Glomerular visceral epithelial cell (primary cell): ENCODE measurements around the gene SLC25A45.

Source experiments
- DNase-seq: peaks from one replicate; pipeline ENCODE4 v3.0.0-alpha.2; 2016; ENCODE audit errors: extremely low spot score

Gene SLC25A45

DNA sequence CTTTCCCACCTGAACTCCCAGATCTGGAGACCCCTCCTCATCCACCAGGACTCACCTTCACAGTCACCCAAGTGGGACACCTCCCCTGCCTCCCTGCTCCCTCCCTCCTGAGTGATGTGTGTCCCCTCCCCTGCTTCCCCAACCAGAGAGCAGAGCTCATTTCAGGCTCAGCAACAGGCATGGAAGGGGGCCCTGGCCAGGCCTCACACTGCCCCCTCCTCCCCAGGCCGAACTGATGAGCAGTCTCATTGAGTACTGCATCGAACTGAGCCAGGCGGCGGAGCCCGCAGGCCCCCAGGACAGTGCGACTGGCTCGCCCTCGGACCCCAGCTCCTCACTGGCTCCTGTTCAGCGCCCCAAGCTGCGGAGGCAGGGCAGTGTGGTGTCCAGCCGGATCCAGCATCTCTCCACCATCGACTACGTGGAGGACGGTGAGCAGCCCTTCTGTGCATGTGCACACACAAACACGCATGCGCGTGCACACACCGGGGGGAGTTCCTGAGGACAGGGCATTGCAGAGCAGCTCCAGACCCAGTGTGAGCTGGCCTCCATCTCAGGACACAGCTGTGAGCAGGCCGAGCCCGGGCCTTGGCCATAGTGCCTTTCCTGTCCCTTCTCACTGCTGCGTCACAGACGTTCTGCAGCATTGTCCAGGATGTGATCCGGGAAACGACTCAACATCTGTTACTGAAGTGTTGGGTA is 22.3 kb upstream of the SLC25A45 start:
- DNase-seq = no peak

DNA sequence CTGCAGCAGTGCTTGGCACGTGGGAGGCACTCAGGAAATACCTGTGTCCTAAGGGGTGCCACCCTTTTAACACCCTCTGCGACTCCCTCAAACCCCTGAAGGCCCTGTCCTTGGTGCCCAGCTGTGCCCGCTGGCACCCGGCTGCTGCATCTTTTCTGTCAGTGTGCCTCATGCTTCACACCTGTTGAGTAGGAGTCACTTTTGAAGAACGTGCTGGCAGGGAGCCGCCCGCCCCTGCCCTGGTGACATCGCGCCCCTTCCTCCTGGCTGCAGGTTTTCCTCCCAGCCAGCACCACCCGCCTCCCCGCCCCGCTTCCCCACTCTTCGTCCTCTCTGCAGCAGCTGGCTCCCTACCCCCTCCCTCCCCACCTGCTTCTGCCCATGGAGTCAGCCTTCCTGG is 21.8 kb upstream of the SLC25A45 start:
- DNase-seq = no peak

DNA sequence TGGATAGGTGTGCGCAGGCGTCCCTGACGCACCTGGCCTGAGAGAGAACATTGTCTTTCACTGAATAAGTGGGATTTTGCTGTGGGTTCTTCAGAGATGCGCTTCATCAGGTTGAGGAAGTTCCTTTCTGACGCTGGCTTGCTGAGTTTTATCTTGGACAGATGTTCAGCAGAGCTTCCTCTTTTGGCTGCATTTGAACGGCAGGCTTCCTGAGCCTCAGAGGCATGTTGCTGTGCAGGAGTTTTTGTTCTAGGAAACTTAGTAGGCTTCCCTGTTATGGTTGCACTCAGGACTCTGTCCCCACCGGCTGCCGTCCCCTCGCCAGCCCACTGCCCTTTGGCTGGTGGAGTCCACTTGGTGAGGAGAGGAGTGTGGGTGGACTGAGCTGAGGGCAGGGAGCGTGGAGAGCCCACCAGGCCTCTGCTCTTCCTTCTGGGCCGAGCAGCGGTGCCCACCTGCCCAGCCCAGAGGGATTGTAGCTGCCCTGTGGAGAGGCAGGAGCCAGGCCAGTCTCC is 21.2 kb upstream of the SLC25A45 start:
- no peak for DNase-seq

DNA sequence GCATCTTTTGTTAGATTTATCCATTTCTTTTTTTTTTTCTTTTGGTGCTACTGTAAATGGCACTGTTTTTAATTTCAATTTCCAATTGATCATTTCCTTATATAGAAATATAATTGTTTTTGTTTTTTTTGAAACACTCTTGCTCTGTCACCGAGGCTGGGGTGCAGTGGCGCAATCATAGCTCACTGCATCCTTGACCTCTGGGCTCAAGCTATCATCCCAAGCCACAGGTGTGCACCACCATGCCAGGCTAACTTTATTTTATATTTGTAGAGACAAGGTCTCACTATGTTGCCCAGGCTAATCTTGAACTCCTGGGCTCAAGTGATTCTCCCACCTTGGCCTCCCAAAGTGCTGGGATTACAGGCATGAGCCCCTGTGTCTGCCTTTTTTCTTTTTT is 20.3 kb upstream of the SLC25A45 start:
- DNase-seq = no peak

DNA sequence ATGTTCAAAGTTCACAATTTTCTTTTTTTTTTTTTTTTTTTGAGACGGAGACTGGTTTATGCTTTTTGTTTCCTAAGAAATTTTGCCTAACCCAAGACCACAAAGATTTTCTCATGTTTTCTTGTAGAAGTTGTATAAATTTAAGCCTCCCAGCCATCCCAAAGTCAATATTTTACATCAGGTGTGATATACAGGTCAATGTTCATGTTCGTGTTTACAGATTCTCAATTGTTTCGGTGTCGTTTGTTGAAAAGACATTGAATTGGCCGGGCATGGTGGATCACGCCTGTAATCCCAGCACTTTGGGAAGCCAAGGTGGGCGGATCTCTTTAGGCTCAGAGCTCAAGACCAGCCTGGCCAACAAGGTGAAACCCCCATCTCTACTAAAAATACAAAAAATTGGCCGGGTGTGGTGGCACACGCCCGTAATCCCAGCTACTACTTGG is 19.4 kb upstream of the SLC25A45 start:
- DNase-seq = no peak

DNA sequence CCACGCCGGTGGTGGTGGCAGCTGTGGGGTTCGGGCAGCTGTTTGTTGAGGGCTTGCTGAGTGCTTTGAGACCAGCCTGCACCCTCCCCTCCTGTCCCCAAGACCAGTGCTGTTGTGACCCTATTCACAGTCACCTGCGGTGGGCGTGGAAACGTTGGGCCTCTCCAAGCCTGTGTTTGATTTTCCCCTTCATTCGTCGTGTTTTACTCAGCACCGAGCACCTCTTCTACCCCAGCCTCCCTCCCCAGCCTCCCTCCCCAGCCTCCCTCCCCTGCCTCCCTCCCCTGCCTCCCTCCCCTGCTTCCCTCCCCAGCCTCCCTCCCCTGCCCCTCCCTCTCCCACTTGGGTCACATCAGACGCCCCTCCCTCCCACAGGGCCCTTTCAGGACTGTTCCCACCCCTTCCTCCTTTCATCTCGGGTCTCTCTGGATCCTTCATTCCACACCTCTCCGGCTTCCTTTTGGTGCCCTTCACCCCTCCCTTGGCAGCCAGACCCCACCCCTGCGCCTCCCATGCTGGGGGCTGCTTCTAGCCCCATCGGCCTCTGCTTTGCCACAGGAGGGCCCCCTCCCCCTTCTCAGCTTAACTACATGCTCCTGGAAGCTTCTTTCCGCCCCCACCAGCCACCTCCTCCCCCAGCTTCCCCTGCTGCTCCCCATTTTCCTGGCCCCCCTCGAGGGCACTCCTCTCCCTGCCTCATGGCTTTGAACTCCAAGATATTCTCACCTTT is 18.8 kb upstream of the SLC25A45 start:
- no peak for DNase-seq

DNA sequence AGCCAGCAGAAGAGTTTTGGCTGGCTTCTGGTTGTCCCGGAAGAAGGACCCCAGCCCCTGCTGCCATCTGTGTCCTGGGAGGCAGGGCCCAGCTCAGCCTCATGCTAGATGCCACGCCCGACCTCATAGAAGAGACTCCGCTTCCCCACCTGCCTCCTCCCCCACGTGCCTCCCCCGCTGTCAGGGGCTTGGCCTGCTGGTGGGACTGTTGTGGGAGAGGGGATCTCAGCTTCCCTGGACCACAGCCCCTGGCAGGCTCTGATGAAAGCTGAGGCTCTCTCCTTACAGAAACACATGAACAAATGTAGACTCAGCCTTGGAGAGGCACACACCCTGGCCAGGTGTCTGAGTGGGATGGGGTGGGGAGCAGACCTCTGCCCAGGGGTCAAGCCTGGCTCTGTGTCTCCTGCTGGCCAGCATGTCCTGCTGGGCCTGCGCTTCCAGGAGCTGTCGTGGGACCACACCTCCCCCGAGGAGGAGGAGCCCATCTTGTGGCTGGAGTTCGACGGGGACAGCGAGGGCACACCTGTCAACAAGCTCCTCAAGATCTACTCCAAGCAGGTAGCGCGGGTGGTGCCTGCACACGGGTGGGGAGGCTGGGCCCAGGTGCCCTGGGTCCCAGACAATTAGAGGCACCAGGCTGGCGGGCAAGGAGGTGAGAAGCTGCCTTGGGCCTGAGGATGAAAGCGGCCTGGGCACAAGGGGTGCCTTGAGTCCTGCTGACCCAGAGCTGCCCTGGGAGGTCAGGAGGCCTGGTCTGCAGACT is 18.0 kb upstream of the SLC25A45 start:
- no peak for DNase-seq

DNA sequence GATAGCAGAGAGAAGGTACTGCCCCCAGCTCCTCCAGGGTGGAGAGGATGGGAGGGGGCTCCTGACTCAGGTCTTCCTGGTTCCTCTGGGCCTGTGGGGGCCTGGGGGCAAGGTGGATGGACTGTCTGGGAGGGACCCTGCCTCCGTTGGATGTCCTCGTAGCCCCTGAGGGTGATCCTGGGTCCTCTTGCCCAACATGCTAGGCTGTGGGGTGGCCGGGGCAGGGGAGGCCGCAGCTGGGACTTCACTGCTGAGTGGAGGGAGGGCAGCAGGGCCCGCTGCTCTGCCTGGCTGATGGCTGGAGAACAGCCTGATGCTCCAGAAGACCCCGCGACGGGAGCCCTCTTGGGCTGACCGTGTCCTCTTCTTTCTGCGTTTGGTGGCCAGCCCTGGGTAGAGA is 17.4 kb upstream of the SLC25A45 start:
- no peak for DNase-seq

DNA sequence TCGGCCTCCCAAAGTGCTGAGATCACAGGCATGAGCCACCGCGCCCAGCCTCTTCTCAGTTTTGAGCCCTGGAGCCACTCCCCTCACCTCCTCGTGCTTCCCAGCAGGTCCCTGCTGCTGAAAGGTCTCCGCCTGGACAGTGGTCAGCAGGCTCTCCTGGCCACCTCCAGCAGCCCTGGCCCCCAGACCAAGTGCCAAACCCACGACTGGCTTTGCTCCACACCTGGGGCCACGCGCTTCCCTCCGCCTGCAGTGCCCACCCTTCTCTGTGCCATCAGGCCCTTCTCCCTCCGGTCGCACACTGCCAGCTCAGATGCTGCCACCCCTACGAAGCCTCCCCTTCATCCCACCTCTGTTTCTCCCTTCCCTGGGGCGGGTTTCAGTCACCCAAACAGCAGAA is 16.8 kb upstream of the SLC25A45 start:
- no peak for DNase-seq

DNA sequence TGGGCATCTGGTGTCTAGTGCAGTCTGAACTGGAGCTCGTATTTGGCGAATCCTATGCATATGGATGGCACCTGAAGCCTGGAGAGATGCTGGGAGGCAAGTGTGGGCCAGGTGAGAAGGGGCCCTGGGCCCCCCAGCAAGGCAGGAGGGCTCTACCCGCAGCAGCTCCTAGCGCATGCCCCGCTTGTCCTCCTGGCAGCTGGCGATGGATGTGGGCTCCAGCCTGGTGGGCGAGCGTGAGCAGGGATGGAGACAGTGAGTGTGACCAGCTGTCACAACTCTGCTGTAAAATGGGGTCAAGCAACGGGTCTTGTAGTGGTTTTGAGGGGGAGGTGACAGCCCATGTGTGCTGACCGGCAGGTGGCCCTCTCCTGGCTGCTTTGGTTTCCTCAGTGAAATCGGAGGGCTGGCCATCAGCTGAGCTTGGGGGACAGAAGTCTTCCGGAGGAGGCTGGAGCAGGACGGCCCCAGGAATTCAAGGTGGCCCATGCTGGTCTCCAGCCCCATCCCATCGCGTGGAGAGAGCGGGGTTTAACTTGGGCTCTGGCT is 16.0 kb upstream of the SLC25A45 start:
- no peak for DNase-seq

DNA sequence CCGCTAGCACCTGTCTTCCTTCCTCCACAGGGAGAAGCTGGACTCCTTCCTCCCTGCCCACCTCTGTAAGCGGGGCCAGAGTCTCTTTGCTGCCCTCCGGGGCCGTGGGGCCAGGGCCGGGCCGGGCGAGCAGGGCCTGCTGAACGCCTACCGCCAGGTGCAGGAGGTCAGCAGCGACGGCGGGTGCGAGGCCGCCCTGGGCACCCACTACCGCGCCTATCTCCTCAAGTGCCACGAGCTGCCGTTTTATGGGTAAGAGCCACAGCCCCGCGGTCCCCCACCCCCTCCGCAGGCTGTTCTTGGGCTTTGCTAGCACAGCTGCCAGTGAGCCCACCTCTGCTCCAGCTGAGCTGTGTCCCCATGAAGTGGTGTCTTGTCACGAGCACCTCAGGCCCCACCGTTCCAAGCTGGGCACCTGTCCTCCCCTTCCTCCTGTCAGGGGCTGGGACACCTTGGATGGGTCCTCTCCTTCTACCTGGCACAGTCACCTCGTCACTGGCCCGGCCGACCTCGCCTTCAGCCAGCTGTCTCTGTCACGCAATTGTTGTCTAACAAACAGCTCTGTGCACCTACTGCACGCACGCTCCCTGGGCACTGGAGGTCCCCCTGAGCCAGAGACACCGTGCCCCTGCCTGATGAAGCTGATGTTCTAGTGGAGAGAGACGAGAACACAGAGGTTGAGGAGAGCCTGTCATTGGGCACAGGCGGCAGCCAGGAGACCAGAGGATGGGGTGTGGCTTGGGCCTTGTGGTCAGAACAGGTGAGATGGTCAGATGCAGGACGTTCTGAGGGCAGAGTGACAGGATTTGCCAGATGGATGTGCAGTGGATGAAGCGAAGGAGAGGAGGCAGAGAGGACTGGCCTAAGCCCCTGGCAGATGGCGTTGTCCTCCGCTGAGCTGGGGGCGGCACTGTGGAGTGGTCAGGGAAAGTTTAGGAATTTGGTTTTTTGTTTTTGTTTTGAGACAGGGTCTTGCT is 14.6 kb upstream of the SLC25A45 start:
- no peak for DNase-seq

DNA sequence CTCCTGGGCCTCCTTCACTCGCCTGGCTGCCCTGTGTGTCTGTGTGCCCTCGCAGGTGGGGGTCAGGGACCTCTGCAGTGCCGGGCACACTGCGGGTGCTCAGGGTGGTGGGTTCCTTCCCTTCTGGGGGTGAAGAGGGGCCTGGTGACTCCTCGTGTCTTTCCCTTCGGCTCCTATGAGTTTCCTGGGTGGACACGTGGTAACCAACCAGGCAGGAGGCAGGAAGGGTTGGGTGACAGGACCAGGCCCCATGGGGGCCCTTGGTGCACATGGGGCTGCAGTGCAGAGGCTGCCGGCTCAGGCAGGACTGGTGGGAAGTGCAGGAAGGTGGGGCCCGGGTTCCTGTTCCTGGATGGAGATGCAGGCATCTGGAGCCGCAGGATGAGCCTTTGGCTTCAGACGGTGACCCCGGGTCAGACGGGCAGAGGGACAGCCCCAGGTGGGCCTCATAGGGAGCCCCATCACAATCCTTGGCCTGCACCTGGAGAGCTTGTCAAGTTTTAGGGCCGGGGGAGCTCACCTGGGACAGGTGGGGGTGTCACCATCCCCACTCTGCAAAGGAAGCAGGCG is 13.6 kb upstream of the SLC25A45 start:
- DNase-seq = no peak

DNA sequence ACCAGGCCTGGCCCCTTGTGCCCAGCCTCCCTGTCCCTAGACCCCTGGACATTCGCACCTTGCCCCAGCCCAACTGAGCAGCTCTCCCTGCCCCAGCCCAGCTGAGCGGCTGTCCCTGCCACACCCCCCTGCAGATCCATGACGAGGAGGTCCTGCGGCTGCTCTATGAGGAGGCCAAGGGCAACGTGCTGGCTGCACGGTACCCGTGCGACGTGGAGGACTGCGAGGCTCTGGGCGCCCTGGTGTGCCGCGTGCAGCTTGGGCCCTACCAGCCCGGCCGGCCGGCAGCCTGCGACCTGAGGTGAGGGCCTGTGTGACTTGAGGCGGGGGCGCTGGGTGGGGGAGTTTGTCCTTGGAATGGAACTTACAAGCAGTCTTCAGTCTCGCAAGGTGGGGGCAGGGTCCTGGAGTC is 11.7 kb upstream of the SLC25A45 start:
- DNase-seq = no peak

DNA sequence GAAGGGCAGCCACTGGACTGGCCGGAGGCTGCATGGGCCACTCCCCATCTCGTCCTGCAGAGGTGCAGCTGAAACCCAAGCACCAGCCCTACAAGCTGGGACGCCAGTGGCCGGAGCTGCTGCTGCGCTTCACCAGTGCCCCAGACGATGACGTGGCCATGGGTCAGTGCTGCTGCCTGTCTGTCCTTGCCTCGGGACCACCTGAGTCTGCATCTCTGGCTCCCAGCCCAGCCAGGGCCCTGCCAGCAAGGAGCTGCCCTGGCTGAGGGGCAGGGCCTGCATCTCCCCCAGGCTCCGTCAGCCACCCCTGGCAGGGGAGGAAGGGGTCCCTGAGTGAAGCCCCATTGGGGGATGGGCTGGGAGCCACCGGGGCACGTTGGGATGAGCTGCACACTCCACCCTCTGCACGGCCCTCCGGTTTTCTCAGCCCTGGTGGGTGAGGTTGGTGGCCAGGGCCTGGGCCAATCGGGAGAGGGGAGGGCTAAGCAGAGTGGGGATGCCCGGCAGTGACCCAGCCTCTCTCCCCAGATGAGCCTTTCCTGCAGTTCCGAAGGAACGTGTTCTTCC is 11.2 kb upstream of the SLC25A45 start:
- no peak for DNase-seq

DNA sequence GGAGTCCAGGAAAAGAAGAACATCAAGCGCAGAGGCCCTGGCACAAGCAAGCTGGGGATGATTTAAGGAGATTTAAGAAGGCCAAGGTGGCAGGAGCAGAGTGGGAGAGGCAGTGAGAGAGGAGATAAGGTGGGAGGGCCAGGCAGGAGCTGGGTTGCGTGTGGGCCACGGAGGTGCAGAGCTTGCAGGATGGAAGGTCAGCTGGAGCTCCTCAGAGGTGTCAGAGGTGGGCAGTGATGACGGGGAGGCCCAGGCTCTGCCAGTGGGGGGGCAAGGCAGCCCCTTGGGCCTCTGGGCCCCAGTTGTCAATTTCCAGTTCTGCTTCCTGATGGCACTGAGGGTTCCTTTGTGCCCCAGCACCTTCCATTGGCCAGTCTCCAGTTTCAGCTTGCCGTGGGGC is 10.5 kb upstream of the SLC25A45 start:
- no peak for DNase-seq

DNA sequence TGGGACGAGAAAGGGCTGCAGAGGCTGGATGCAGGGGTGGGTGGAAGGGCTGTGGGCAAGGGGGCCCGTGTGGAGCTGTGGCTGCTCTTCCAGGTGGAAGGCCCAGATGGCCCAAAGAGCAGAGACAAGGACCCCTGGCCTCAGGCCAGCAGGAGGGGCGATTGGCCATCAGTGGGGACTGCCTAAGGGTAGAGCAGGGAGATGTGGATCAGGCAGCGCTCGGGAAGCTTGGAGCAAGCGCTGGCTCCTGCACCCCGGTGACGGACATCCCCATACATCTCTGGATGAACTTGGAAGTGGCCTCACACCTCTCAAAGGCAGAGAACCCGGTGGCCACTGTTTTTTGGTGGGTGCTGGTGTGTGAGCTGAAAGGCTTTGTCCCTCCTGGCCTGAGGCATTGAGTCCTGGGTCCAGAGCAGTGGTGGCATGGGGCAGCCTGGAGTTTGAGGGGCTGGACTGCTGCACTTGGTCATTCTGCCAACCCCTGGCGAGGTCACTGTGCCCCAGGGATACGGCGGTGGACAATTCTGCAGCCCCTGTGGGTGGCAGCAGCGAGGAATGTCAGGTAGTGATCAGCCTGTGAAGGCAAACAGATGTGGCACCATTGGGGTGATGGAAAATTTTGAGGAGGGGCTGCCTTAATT is 9.9 kb upstream of the SLC25A45 start:
- no peak for DNase-seq

DNA sequence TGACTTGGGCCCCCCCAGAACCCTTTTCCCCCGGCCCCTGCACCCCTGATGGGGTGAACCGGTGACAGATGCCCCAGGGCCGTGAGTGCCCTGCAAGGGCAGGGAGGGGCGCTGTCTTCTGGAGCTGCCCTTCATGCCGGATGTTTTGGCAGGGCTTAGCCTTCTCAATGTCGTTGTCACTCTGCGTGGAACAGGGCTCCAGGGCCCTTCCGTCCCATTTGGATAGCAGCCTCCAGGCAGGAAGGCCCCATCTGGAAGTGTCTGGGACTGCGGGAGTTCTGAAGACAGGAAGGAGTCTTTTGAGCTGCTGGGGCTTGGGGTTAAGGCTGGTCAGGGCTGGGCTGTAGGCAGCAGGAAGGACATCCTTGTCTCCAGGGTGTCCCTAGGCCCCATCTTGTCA is 8.6 kb upstream of the SLC25A45 start:
- no peak for DNase-seq

DNA sequence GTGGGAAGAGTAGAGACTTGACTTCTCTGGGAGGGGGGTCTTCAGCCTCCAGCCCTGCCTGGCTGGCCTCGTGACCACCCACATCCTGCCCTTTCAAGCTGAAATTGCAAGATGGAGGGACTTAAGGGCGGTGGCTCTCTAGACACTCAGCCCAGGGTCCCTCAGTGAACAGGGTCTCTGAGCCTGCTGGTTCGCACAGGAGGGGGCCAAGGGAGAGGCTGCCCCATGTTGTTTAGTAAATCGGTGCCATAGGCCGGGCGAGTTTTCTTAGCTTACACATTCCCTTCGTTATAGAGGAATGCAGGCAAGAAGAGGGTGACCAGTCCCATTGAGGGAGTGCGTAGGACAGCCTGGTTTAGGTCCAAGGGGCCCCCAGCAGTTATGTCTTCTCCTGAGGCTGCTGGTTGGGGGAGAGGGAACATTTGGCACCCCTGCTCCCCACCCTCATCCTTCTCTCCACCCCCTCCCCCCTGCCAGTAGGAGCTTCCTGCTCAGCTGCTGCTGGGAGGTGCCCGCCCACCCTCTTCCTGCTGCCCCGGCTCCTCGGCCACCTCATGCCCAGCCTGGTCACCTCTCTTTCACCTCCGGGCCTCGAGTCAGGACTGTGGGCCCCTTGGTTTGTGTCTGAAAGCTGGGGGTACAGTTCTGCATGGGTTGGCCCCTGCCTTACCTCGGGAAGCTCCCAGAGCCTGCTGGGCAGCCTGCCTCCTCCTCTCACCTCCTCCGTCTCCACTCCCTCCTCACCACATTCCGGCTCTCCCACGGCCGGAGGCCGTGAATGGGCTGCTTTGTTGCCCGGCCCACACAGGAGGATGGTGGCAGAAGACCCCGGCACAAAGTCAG is 7.9 kb upstream of the SLC25A45 start:
- DNase-seq = no peak
